Stomach (tissue), 4 donors: ENCODE measurements around the gene ZSCAN2.

Experiments used
- CTCF ChIP-seq, 7 experiments: fragments of 450-650 bp in 4 of 7; fragments of 200-600 bp in 3 of 7; sonication (generic) in 3 of 7; IDR thresholded peaks; one replicate each; pipeline ENCODE4 v1.5.1; 2016 to 2019; ENCODE audit warnings: antibody characterized with exemption in 7 of 7, control low read depth in 2 of 7, mild to moderate bottlenecking in 1 of 7
- POLR2AphosphoS5 ChIP-seq, 3 donors: sonication (generic); formaldehyde crosslinking; IDR thresholded peaks; one replicate each; pipeline ENCODE4 v1.6.1; 2016; ENCODE audit warnings: antibody characterized with exemption in 3 of 3

GRCh38 chr15:84582583-84583157 is 18.1 kb upstream of the ZSCAN2 start:
- TF ChIP-seq CTCF (IDR thresholded peaks at IDR 0.05) (no peak), POLR2AphosphoS5 (IDR thresholded peaks at IDR 0.05) (no peak)
